MM.1S (cell line): ENCODE data around the gene G0S2.

Experiments
- DNase-seq: peaks from one replicate; pipeline ENCODE4 v3.0.0-alpha.2; 2015
- H2AFZ ChIP-seq: fragments of 300-600 bp; sonication (generic); 2 replicates; pipeline ENCODE4 v1.6.0; 2016; ENCODE audit warnings: antibody characterized with exemption, low read length
- H3F3A ChIP-seq: fragments of 300-600 bp; sonication (generic); 2 replicates; pipeline ENCODE4 v1.6.1; 2016; ENCODE audit warnings: mild to moderate bottlenecking, antibody characterized with exemption, low read length, moderate library complexity, mixed read lengths; ENCODE audit not compliant: insufficient read depth
- H3K27ac ChIP-seq: fragments of 300-600 bp; sonication (generic); 2 replicates; pipeline ENCODE4 v1.5.1; 2016; ENCODE audit warnings: mild to moderate bottlenecking, low read length
- H3K27me3 ChIP-seq: fragments of 300-600 bp; sonication (generic); replicated peaks from 2 replicates; pipeline ENCODE4 v1.6.0; 2016; ENCODE audit warnings: low read length; ENCODE audit not compliant: insufficient read depth
- H3K36me3 ChIP-seq: fragments of 300-600 bp; sonication (generic); replicated peaks from 2 replicates; pipeline ENCODE4 v1.6.1; 2016; ENCODE audit warnings: mild to moderate bottlenecking, low read length, mixed read lengths; ENCODE audit not compliant: insufficient read depth
- H3K4me1 ChIP-seq: fragments of 300-600 bp; sonication (generic); 2 replicates; pipeline ENCODE4 v1.6.1; 2016; ENCODE audit warnings: low read length, mixed read lengths
- H3K4me2 ChIP-seq: fragments of 300-600 bp; sonication (generic); 2 replicates; pipeline ENCODE4 v1.6.0; 2016; ENCODE audit warnings: low read depth, low read length
- H3K4me3 ChIP-seq: fragments of 300-600 bp; sonication (generic); 2 replicates; pipeline ENCODE4 v1.5.1; 2016; ENCODE audit warnings: low read length, mixed read lengths
- H3K79me2 ChIP-seq: fragments of 300-600 bp; sonication (generic); 2 replicates; pipeline ENCODE4 v1.6.1; 2016; ENCODE audit warnings: mixed run types, low read length, mixed read lengths
- H3K9ac ChIP-seq: fragments of 300-600 bp; sonication (generic); 2 replicates; pipeline ENCODE4 v1.6.1; 2016; ENCODE audit warnings: low read length, mixed read lengths
- H3K9me2 ChIP-seq: fragments of 300-600 bp; sonication (generic); replicated peaks from 2 replicates; pipeline ENCODE4 v1.6.1; 2016; ENCODE audit warnings: mild to moderate bottlenecking, low read length, mixed read lengths; ENCODE audit not compliant: insufficient read depth
- H3K9me3 ChIP-seq: fragments of 300-600 bp; sonication (generic); replicated peaks from 2 replicates; pipeline ENCODE4 v1.6.1; 2016; ENCODE audit warnings: mild to moderate bottlenecking, low read length, mixed read lengths; ENCODE audit not compliant: insufficient read depth
- H4K20me1 ChIP-seq: fragments of 300-600 bp; sonication (generic); 2 replicates; pipeline ENCODE4 v1.6.1; 2016; ENCODE audit warnings: mild to moderate bottlenecking, low read length, moderate library complexity, mixed read lengths; ENCODE audit not compliant: insufficient read depth
- EZH2 ChIP-seq: fragments of 300-600 bp; sonication (generic); optimal IDR thresholded peaks from 2 replicates; pipeline ENCODE3; 2017; ENCODE audit warnings: low read depth, mild to moderate bottlenecking, antibody characterized with exemption, low read length, mixed read lengths
- EZH2phosphoT487 ChIP-seq: fragments of 300-600 bp; sonication (generic); IDR thresholded peaks from 2 replicates; pipeline ENCODE4 v1.6.1; 2018; ENCODE audit warnings: antibody characterized with exemption, low read length
- TF ChIP-seq, protein P1 (sequence below): fragments of 300-600 bp; sonication (generic); IDR thresholded peaks from 2 replicates; pipeline ENCODE4 v1.5.1; 2016; ENCODE audit warnings: antibody characterized with exemption, low read length, mixed read lengths

G0S2 gene

DNA sequence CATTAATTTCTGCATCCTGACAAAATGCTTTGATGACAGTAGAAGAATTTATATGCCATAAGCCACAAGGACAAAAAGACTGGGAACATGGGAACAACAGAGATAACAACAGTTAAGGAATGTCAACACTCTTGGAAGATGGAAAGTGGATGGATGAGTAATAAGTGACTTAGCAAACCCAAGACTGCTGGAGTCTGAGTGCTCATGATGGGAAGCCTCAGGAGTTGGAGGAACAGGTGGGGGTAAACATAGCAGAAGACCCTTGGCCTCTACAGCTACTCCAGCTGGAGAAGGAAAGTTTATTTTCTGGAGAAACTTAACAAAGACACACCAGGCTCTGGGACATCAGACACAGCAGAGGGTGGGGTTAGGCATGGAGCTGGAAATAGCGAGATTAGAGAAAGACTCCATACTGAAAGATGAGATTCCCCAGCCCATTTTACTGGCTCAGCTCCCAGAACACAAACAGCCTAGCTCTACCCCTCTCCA is 13.6 kb downstream of the G0S2 start:
- DNase-seq: no peak
- no peaks in the 10 kb centered on the region for H3K9me3 ChIP-seq
- H3K36me3 ChIP-seq: no peaks in the 10 kb centered on the region
- peaks cover 11% of the 10 kb centered on the region for H3F3A ChIP-seq
- no peak overlapping the region for H3K9ac ChIP-seq
- no peaks in the 10 kb centered on the region for H3K27me3 ChIP-seq
- H4K20me1 ChIP-seq: no peaks in the 10 kb centered on the region
- no peak for TF ChIP-seq EZH2
- no peak overlapping the region for H3K27ac ChIP-seq
- H3K79me2 ChIP-seq: no peaks in the 10 kb centered on the region
- H3K4me3 ChIP-seq: no peak overlapping the region
- H3K4me2 ChIP-seq: no peak overlapping the region
- peaks cover 36% of the 10 kb centered on the region for H3K4me1 ChIP-seq
- no peaks in the 10 kb centered on the region for H3K9me2 ChIP-seq
- no peak overlapping the region for H2AFZ ChIP-seq

DNA sequence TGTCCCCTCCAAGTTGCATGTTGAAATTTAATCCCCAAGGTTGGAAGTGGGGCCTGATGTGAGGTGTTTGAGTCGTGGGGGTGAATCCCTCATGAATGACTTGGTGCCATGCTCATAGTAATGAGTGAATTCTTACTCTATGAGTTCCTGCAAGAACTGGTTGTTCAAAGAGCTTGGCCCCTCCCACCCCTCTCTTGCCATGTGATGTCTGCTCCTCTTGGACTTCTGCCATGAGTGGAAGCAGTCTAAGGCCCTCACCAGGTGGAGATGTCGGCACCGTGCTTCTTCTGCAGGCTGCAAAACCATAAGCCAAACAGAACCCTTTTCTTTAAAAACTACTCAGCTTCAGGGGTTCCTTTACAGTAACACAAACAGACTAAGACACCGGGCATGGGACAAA is 14.3 kb downstream of the G0S2 start:
- Histone ChIP-seq H3K27ac (no peak overlapping the region), H3K27me3 (no peaks in the 10 kb centered on the region), H3K4me2 (no peak overlapping the region), H3K36me3 (no peaks in the 10 kb centered on the region), H3K4me1 (peaks cover 36% of the 10 kb centered on the region), H3K9ac (no peak overlapping the region), H3K9me3 (no peaks in the 10 kb centered on the region), H3K79me2 (no peaks in the 10 kb centered on the region), H3F3A (peaks cover 11% of the 10 kb centered on the region), H4K20me1 (no peaks in the 10 kb centered on the region), H2AFZ (no peak overlapping the region), H3K9me2 (no peaks in the 10 kb centered on the region), H3K4me3 (no peak overlapping the region)
- no peak for DNase-seq
- TF ChIP-seq, protein P1, sequence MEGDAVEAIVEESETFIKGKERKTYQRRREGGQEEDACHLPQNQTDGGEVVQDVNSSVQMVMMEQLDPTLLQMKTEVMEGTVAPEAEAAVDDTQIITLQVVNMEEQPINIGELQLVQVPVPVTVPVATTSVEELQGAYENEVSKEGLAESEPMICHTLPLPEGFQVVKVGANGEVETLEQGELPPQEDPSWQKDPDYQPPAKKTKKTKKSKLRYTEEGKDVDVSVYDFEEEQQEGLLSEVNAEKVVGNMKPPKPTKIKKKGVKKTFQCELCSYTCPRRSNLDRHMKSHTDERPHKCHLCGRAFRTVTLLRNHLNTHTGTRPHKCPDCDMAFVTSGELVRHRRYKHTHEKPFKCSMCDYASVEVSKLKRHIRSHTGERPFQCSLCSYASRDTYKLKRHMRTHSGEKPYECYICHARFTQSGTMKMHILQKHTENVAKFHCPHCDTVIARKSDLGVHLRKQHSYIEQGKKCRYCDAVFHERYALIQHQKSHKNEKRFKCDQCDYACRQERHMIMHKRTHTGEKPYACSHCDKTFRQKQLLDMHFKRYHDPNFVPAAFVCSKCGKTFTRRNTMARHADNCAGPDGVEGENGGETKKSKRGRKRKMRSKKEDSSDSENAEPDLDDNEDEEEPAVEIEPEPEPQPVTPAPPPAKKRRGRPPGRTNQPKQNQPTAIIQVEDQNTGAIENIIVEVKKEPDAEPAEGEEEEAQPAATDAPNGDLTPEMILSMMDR: no peak
- TF ChIP-seq EZH2phosphoT487: no peak
- TF ChIP-seq EZH2: no peak

DNA sequence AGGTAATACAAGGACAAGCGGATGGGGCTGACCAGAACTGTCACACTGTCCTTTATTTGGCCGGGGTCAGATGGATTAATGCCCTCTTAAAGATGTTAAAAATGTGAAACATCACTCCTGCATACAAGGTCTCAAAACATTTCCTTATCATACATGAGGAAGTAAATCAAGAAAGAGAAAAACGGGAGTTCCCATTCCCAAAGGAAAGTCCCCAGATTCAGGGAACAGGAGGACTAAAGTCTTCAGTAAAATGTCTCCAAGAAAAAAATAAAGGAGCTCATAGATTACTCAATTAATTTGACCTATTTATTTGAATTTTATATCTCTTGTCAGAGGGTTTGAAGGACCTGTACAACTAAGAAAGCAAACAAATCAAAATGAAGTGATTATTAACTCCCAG is 16.0 kb downstream of the G0S2 start:
- no peak for TF ChIP-seq EZH2
- TF ChIP-seq EZH2phosphoT487: no peak
- TF ChIP-seq, protein P1: no peak
- DNase-seq: no peak
- no peaks in the 10 kb centered on the region for H3K9me3 ChIP-seq
- H3K79me2 ChIP-seq: no peaks in the 10 kb centered on the region
- H3K4me3 ChIP-seq: no peak overlapping the region
- H3K9me2 ChIP-seq: no peaks in the 10 kb centered on the region
- no peaks in the 10 kb centered on the region for H3K36me3 ChIP-seq
- H3F3A ChIP-seq: peaks cover 3% of the 10 kb centered on the region
- no peak overlapping the region for H2AFZ ChIP-seq
- no peak overlapping the region for H3K4me2 ChIP-seq
- H3K9ac ChIP-seq: no peak overlapping the region
- no peak overlapping the region for H3K27ac ChIP-seq
- H3K27me3 ChIP-seq: no peaks in the 10 kb centered on the region
- no peaks in the 10 kb centered on the region for H4K20me1 ChIP-seq
- H3K4me1 ChIP-seq: peaks cover 22% of the 10 kb centered on the region

DNA sequence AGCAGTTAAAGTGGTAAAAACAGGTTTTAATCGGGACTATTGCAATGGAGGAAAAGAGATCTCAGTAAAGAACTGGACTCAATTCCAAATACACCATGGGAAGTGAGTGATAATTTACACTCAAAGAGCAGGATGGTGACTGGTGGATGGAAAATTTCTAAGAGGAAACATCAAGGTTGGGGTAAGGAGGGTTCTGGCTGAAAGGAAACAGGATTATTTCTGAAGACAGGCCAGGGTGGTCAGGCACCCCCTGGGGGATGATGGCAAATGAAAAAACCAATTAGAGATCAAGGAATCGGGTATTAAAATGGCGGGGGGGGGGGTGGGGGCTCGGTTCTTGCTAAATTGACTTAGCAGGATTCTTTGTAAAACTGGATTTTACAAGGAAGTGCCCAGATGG is 17.1 kb downstream of the G0S2 start:
- no peaks in the 10 kb centered on the region for H3K27me3 ChIP-seq
- H3K9me2 ChIP-seq: no peaks in the 10 kb centered on the region
- no peaks in the 10 kb centered on the region for H3K36me3 ChIP-seq
- DNase-seq: no peak
- H3K4me3 ChIP-seq: no peak overlapping the region
- H3K9me3 ChIP-seq: no peaks in the 10 kb centered on the region
- no peaks in the 10 kb centered on the region for H3K79me2 ChIP-seq
- TF ChIP-seq, protein P1: no peak
- TF ChIP-seq EZH2phosphoT487 (no peak), EZH2 (no peak)
- H3K4me2 ChIP-seq: no peak overlapping the region
- no peak overlapping the region for H3K27ac ChIP-seq
- no peak overlapping the region for H3K9ac ChIP-seq
- no peaks in the 10 kb centered on the region for H4K20me1 ChIP-seq
- peak overlapping the region; percentile 60; the same call in 1 of the 2 replicates for H2AFZ ChIP-seq
- H3K4me1 ChIP-seq: peaks cover 12% of the 10 kb centered on the region
- no peaks in the 10 kb centered on the region for H3F3A ChIP-seq
